Mesendoderm (in vitro differentiated cells): Measurements from ENCODE around the gene ATP1A1.

Experiments
- DNase-seq: peaks from one replicate; pipeline ENCODE4 v3.0.0; 2013
- H2AK5ac ChIP-seq: 2 replicates; pipeline ENCODE4 v1.6.1; 2013; ENCODE audit warnings: low read length, inconsistent platforms
- H2BK120ac ChIP-seq: 2 replicates; pipeline ENCODE4 v1.6.1; 2013; ENCODE audit warnings: low read depth, mild to moderate bottlenecking, low read length, moderate library complexity, mixed read lengths
- H2BK15ac ChIP-seq: replicated peaks from 2 replicates; pipeline ENCODE4 v1.6.1; 2013; ENCODE audit warnings: low read depth, mild to moderate bottlenecking, moderate library complexity
- H2BK5ac ChIP-seq: 2 replicates; pipeline ENCODE4 v1.6.1; 2013; ENCODE audit warnings: low read length, inconsistent platforms
- H3K18ac ChIP-seq: 2 replicates; pipeline ENCODE4 v1.6.1; 2013; ENCODE audit warnings: mild to moderate bottlenecking, low read length, mixed read lengths
- H3K23ac ChIP-seq: one replicate; pipeline ENCODE4 v1.6.1; 2013; ENCODE audit warnings: low read length
- H3K27ac ChIP-seq: 2 replicates; pipeline ENCODE4 v1.5.1; 2013; ENCODE audit warnings: low read depth, mild to moderate bottlenecking, inconsistent platforms, low read length, moderate library complexity
- H3K27me3 ChIP-seq: 2 replicates; pipeline ENCODE4 v1.6.1; 2013; ENCODE audit warnings: low read length, control low read depth, mild to moderate bottlenecking, inconsistent platforms; ENCODE audit not compliant: insufficient read depth, poor library complexity
- H3K36me3 ChIP-seq: 2 replicates; pipeline ENCODE4 v1.6.1; 2013; ENCODE audit warnings: low read length, inconsistent platforms; ENCODE audit not compliant: control insufficient read depth, insufficient read depth
- H3K4ac ChIP-seq: one replicate; pipeline ENCODE4 v1.6.1; 2013; ENCODE audit warnings: low read depth, mild to moderate bottlenecking, low read length, moderate library complexity
- H3K4me1 ChIP-seq: 2 replicates; pipeline ENCODE4 v1.6.1; 2013; ENCODE audit warnings: low read depth, low read length, inconsistent platforms; ENCODE audit not compliant: control insufficient read depth
- H3K4me2 ChIP-seq: 2 replicates; pipeline ENCODE4 v1.6.1; 2013; ENCODE audit warnings: low read length
- H3K4me3 ChIP-seq: 2 replicates; pipeline ENCODE4 v1.5.1; 2013; ENCODE audit warnings: mild to moderate bottlenecking, low read length
- H3K56ac ChIP-seq: one replicate; pipeline ENCODE4 v1.6.1; 2013; ENCODE audit warnings: low read length
- H3K79me1 ChIP-seq: 2 replicates; pipeline ENCODE4 v1.6.1; 2013; ENCODE audit warnings: low read length, inconsistent platforms
- H3K79me2 ChIP-seq: 2 replicates; pipeline ENCODE4 v1.6.1; 2013; ENCODE audit warnings: mild to moderate bottlenecking, low read length; ENCODE audit not compliant: control insufficient read depth, insufficient read depth
- H3K9ac ChIP-seq: 2 replicates; pipeline ENCODE4 v1.6.1; 2013; ENCODE audit warnings: low read length, inconsistent platforms
- H4K5ac ChIP-seq: one replicate; pipeline ENCODE4 v1.6.1; 2013; ENCODE audit warnings: low read length
- H4K8ac ChIP-seq: one replicate; pipeline ENCODE4 v1.6.1; 2013; ENCODE audit warnings: low read depth, mild to moderate bottlenecking, control low read depth, low read length, moderate library complexity
- WGBS: extraction: QIAGEN DNeasy Blood & Tissue Kit; methylation state at CpG from one replicate; pipeline ENCODE4 v1.1.7; 2013; ENCODE audit warnings: low lambda C conversion rate, missing lambda C conversion rate; ENCODE audit not compliant: insufficient coverage; ENCODE audit errors: extremely low coverage; 5-methylcytosine and 5-hydroxymethylcytosine counted together

Gene ATP1A1

GRCh38 chr1:116360429-116361173 lies 12.4 kb upstream of the ATP1A1 start:
- H2BK15ac ChIP-seq: no peak overlapping the region
- no peaks in the 10 kb centered on the region for H3K79me1 ChIP-seq
- H3K56ac ChIP-seq: no peak overlapping the region
- no peak overlapping the region for H3K27ac ChIP-seq
- no peak overlapping the region for H4K5ac ChIP-seq
- H3K4me1 ChIP-seq: no peaks in the 10 kb centered on the region
- no peaks in the 10 kb centered on the region for H3K27me3 ChIP-seq
- DNase-seq: no peak
- H3K79me2 ChIP-seq: no peaks in the 10 kb centered on the region
- WGBS: no CpG with 5 or more reads among the region's 2 CpGs
- H2AK5ac ChIP-seq: no peak overlapping the region
- no peak overlapping the region for H3K4ac ChIP-seq
- no peak overlapping the region for H3K4me2 ChIP-seq
- no peak overlapping the region for H2BK5ac ChIP-seq
- H3K4me3 ChIP-seq: no peak overlapping the region
- no peak overlapping the region for H4K8ac ChIP-seq
- no peak overlapping the region for H3K18ac ChIP-seq
- no peak overlapping the region for H3K9ac ChIP-seq
- H3K36me3 ChIP-seq: no peaks in the 10 kb centered on the region
- no peak overlapping the region for H2BK120ac ChIP-seq
- H3K23ac ChIP-seq: no peak overlapping the region

- H3K79me2 ChIP-seq: no peaks in the 10 kb centered on the region
- H3K4me2 ChIP-seq: no peak overlapping the region
- no peaks in the 10 kb centered on the region for H3K27me3 ChIP-seq
- H3K27ac ChIP-seq: no peak overlapping the region
- H2AK5ac ChIP-seq: no peak overlapping the region
- no peak overlapping the region for H3K9ac ChIP-seq
- H3K79me1 ChIP-seq: no peaks in the 10 kb centered on the region
- no peaks in the 10 kb centered on the region for H3K4me1 ChIP-seq
- no peak for DNase-seq
- no peak overlapping the region for H3K4me3 ChIP-seq
- no peak overlapping the region for H2BK15ac ChIP-seq
- no peak overlapping the region for H2BK120ac ChIP-seq
- no peak overlapping the region for H4K5ac ChIP-seq
- no peak overlapping the region for H3K56ac ChIP-seq
- H3K36me3 ChIP-seq: no peaks in the 10 kb centered on the region
- no peak overlapping the region for H3K23ac ChIP-seq
- no peak overlapping the region for H2BK5ac ChIP-seq
- H4K8ac ChIP-seq: no peak overlapping the region
- H3K4ac ChIP-seq: no peak overlapping the region
- no peak overlapping the region for H3K18ac ChIP-seq
- WGBS: no CpG with 5 or more reads among the region's 3 CpGs
Measured at GRCh38 chr1:116361648-116362047, 11.4 kb upstream of the ATP1A1 start.

- no peak overlapping the region for H3K4ac ChIP-seq
- H3K4me2 ChIP-seq: no peak overlapping the region
- no peak overlapping the region for H2BK15ac ChIP-seq
- no peak for DNase-seq
- H2AK5ac ChIP-seq: no peak overlapping the region
- no peaks in the 10 kb centered on the region for H3K4me1 ChIP-seq
- no peak overlapping the region for H3K27ac ChIP-seq
- WGBS: no CpG with 5 or more reads among the region's 4 CpGs
- H2BK120ac ChIP-seq: no peak overlapping the region
- no peak overlapping the region for H3K18ac ChIP-seq
- no peaks in the 10 kb centered on the region for H3K36me3 ChIP-seq
- H3K79me1 ChIP-seq: no peaks in the 10 kb centered on the region
- H3K23ac ChIP-seq: no peak overlapping the region
- no peaks in the 10 kb centered on the region for H3K27me3 ChIP-seq
- H4K5ac ChIP-seq: no peak overlapping the region
- no peak overlapping the region for H3K9ac ChIP-seq
- no peak overlapping the region for H2BK5ac ChIP-seq
- H3K4me3 ChIP-seq: no peak overlapping the region
- H3K56ac ChIP-seq: no peak overlapping the region
- H3K79me2 ChIP-seq: no peaks in the 10 kb centered on the region
- H4K8ac ChIP-seq: no peak overlapping the region
Measured at GRCh38 chr1:116362050-116362449, 11.0 kb upstream of the ATP1A1 start.

- WGBS: no CpG with 5 or more reads among the region's 5 CpGs
- no peak overlapping the region for H3K27ac ChIP-seq
Measured at GRCh38 chr1:116365353-116365780, 7.7 kb upstream of the ATP1A1 start.

GRCh38 chr1:116365857-116366256 lies 7.2 kb upstream of the ATP1A1 start:
- no peak for DNase-seq
- Histone ChIP-seq H3K27me3 (no peaks in the 10 kb centered on the region), H3K4me2 (no peak overlapping the region), H3K4me1 (no peaks in the 10 kb centered on the region), H3K23ac (no peak overlapping the region), H3K36me3 (no peaks in the 10 kb centered on the region), H3K9ac (no peak overlapping the region), H2BK5ac (no peak overlapping the region), H2BK15ac (no peak overlapping the region), H4K5ac (no peak overlapping the region), H3K79me2 (no peaks in the 10 kb centered on the region), H3K27ac (no peak overlapping the region), H2AK5ac (no peak overlapping the region), H3K56ac (no peak overlapping the region), H2BK120ac (no peak overlapping the region), H3K79me1 (no peaks in the 10 kb centered on the region), H3K18ac (no peak overlapping the region), H3K4ac (no peak overlapping the region), H4K8ac (no peak overlapping the region), H3K4me3 (no peak overlapping the region)
- no CpG with 5 or more reads among the region's 5 CpGs for WGBS

More at GRCh38 chr1:116365353-116365780, 7.7 kb upstream of the ATP1A1 start:
- H3K56ac ChIP-seq: no peak overlapping the region
- no peaks in the 10 kb centered on the region for H3K27me3 ChIP-seq
- H3K4me1 ChIP-seq: no peaks in the 10 kb centered on the region
- no peak overlapping the region for H4K8ac ChIP-seq
- no peaks in the 10 kb centered on the region for H3K79me2 ChIP-seq
- no peak overlapping the region for H3K9ac ChIP-seq
- no peak overlapping the region for H3K4me3 ChIP-seq
- H2BK120ac ChIP-seq: no peak overlapping the region
- no peak overlapping the region for H2AK5ac ChIP-seq
- H3K4me2 ChIP-seq: no peak overlapping the region
- no peak overlapping the region for H2BK15ac ChIP-seq
- DNase-seq: no peak
- H3K18ac ChIP-seq: no peak overlapping the region
- H2BK5ac ChIP-seq: no peak overlapping the region
- no peak overlapping the region for H4K5ac ChIP-seq
- no peak overlapping the region for H3K4ac ChIP-seq
- no peaks in the 10 kb centered on the region for H3K36me3 ChIP-seq
- no peak overlapping the region for H3K23ac ChIP-seq
- no peaks in the 10 kb centered on the region for H3K79me1 ChIP-seq
